BJ (cell line): ENCODE measurements around the gene PHAF1. TPM values are rescaled to one million over a fixed set of nuclear protein-coding genes. Genes with fewer than 3 reads are reported as not detected.

ENCODE experiments used
- CTCF ChIA-PET: fragments of 350-600 bp; formaldehyde crosslinking; extraction: SDS; loops from one replicate; lab custom pipeline; 2021; ENCODE audit warnings: antibody characterized with exemption, inconsistent platforms; lab: Yijun Ruan, JAX
- POLR2A ChIA-PET: fragments of 300-600 bp; sonication (Branson Sonifier 250); formaldehyde crosslinking; extraction: SDS; loops from one replicate; lab custom pipeline; 2021; ENCODE audit warnings: antibody characterized with exemption; lab: Charles Lee
- DNase-seq: peaks from one replicate; pipeline ENCODE4 v3.0.0-alpha.2; 2011; ENCODE audit warnings: low read depth
- H3K27me3 ChIP-seq: 2 replicates; pipeline ENCODE4 v1.6.0; 2011; ENCODE audit warnings: low read length; ENCODE audit not compliant: control insufficient read depth, insufficient read depth
- H3K36me3 ChIP-seq: 2 replicates; pipeline ENCODE4 v1.5.1; 2011; ENCODE audit warnings: low read length; ENCODE audit not compliant: control insufficient read depth, insufficient read depth
- H3K4me3 ChIP-seq: 2 replicates; pipeline ENCODE4 v1.5.1; 2011; ENCODE audit warnings: low read depth, mild to moderate bottlenecking, control low read depth, low read length
- polyA plus RNA-seq: library from polyadenylated mRNA; depleted of rRNA; stranded (reverse); fragments of >200 nt; gene quantifications from 2 replicates; pipeline ENCODE4 v1.2.3, GENCODE V29; 2011
- TF ChIP-seq, protein P1 (sequence below): IDR thresholded peaks from 2 replicates; pipeline ENCODE4 v1.5.1; 2011; ENCODE audit warnings: low read depth, mild to moderate bottlenecking, control low read depth, inconsistent platforms, low read length, moderate library complexity; ENCODE audit not compliant: insufficient read depth

PHAF1 gene
- polyA plus RNA-seq, 1 experiment, result 27.7 TPM

DNA sequence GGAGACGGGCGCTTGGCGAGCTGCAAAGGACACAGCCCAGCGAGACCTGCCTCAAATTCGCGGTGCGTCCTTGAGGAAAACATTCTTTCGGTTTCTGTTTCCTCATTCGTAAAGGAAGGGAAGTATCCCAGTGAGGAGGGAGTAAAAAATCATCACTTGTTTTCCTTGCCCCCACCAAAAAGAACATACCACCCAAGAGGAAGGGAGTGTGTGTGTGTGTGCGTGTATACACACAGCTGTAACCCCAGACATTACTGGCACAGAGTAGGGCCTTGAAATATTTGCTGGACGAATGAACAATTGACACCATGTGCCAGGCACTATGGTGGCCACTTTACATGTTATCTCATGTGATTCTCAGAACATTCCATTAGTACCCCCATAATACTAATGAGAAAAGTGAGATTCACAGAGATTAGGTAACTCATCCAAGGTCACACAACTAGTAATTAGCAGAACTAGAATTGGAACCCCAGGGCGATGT lies 76.0 kb downstream of the PHAF1 start:
- H3K36me3 ChIP-seq, result no peaks in the 10 kb centered on the region
- CTCF ChIA-PET, result interaction anchor here (0.8 to 3.1 kb wide), 34 partner anchors 9 to 304 kb away, joined by 3 to 26 read pairs (median 4); partner anchors contain the start of genes B3GNT9, CES3, CES4A and NOL3
- no peak overlapping the region for H3K4me3 ChIP-seq
- no peak for DNase-seq
- TF ChIP-seq, protein P1, sequence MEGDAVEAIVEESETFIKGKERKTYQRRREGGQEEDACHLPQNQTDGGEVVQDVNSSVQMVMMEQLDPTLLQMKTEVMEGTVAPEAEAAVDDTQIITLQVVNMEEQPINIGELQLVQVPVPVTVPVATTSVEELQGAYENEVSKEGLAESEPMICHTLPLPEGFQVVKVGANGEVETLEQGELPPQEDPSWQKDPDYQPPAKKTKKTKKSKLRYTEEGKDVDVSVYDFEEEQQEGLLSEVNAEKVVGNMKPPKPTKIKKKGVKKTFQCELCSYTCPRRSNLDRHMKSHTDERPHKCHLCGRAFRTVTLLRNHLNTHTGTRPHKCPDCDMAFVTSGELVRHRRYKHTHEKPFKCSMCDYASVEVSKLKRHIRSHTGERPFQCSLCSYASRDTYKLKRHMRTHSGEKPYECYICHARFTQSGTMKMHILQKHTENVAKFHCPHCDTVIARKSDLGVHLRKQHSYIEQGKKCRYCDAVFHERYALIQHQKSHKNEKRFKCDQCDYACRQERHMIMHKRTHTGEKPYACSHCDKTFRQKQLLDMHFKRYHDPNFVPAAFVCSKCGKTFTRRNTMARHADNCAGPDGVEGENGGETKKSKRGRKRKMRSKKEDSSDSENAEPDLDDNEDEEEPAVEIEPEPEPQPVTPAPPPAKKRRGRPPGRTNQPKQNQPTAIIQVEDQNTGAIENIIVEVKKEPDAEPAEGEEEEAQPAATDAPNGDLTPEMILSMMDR, result no peak
- no peaks in the 10 kb centered on the region for H3K27me3 ChIP-seq
- POLR2A ChIA-PET, result no interaction called here

DNA sequence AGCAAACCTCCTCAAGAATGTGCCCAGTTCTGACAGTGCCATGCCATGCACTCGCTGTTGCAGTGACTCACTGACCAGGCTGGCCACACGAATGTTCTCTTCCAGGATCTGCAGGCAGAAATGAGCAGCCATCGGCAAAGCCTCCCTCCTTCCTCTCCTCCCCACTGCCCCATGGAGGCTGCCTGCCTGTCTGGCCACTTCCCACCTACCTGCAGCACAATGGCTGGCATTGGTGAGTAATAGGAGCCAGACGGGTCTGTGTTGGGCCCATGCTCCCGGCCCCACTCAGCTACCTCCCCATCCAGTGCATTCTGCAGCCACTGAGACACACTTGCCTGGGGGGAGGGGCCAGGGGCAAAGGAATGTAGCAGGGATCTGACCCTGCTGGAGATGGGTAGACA lies 76.8 kb downstream of the PHAF1 start:
- Histone ChIP-seq H3K36me3 (no peaks in the 10 kb centered on the region), H3K4me3 (no peak overlapping the region), H3K27me3 (no peaks in the 10 kb centered on the region)
- no peak for DNase-seq
- POLR2A ChIA-PET, result no interaction called here
- TF ChIP-seq, protein P1, result no peak
- CTCF ChIA-PET, result interaction anchor here (1.1 to 3.1 kb wide), 10 partner anchors 11 to 291 kb away, joined by 3 to 17 read pairs (median 6); partner anchors contain the start of genes CES4A and ELMO3

- Histone ChIP-seq H3K36me3 (no peaks in the 10 kb centered on the region), H3K27me3 (no peaks in the 10 kb centered on the region), H3K4me3 (no peak overlapping the region)
- ChIA-PET POLR2A (no interaction called here), CTCF (interaction anchor here (1.1 to 2.6 kb wide), 7 partner anchors 10 to 292 kb away, joined by 3 to 17 read pairs (median 6); partner anchors contain the start of gene ELMO3)
- TF ChIP-seq, protein P1, result no peak
- DNase-seq, result no peak
Measured at GRCh38 chr16:67187175-67187890, 77.6 kb downstream of the PHAF1 start.

DNA sequence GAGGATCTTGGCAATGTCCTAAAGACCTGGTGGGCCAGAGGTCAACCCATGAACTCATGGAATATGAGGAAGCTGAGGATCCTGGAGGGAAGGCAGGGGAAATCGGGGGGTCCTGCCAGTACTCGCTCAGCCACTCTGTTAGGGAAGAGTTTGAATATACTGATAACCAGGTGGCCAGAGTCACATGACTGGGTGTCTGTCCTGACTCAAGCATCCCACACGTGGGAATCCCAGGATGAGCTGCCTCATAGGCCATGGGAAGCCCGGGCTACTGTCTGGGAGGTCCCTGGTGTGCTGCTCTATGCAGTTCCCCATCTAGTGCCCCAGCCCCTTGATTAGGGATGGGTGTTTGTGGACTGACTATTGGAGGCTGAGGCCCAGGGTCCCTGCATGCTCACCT lies 78.6 kb downstream of the PHAF1 start:
- no peaks in the 10 kb centered on the region for H3K36me3 ChIP-seq
- POLR2A ChIA-PET, result no interaction called here
- no peak for DNase-seq
- H3K4me3 ChIP-seq, result no peak overlapping the region
- TF ChIP-seq, protein P1, result no peak
- H3K27me3 ChIP-seq, result no peaks in the 10 kb centered on the region
- CTCF ChIA-PET, result interaction anchor here (1.7 to 2.6 kb wide), 3 partner anchors 9 to 33 kb away, joined by 6 to 9 read pairs (median 7); partner anchors contain the start of gene ELMO3

DNA sequence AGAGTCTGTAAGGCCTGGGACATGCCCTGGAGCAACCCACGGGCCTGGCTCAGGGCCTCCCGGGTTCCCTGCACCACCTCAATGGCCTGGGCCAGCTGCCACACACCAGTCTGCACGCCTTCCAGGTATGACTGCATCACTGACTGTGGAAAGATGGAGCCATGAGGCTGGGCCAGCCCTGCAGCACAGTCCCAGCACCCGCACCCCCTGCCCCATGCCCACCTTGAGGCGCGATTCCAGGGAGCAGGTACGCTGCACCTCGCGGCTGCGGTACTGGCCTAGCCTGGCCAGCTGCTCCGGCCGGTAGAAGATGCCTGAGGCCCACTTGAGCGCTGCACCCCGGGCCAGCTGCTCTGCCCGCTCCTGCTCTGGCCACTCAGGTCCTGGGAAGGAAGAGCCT lies 79.1 kb downstream of the PHAF1 start:
- TF ChIP-seq, protein P1, result no peak
- Histone ChIP-seq H3K36me3 (no peaks in the 10 kb centered on the region), H3K4me3 (no peak overlapping the region), H3K27me3 (no peaks in the 10 kb centered on the region)
- ChIA-PET POLR2A (no interaction called here), CTCF (interaction anchor here (2.1 to 2.6 kb wide), 2 partner anchors 9 to 34 kb away, joined by 7 to 9 read pairs; partner anchors contain the start of gene ELMO3)
- no peak for DNase-seq
